RWPE1 (cell line): Measurements from ENCODE around the gene CRYAA.
A peak's percentile ranks its signal among the peaks of the same experiment; 100 is the strongest.

ENCODE experiments used
- CTCF ChIA-PET: fragments of 350-600 bp; sonication (Branson Sonifier 250); formaldehyde crosslinking; extraction: SDS; loops from one replicate; lab custom pipeline; 2021; lab: Yijun Ruan, JAX
- POLR2A ChIA-PET: fragments of 400-600 bp; formaldehyde crosslinking; extraction: SDS; loops from one replicate; lab custom pipeline; 2020; ENCODE audit warnings: antibody characterized with exemption; ENCODE audit not compliant: low non-redundant PET; lab: Yijun Ruan, JAX
- DNase-seq: peaks from one replicate; pipeline ENCODE4 v3.0.0; 2012; ENCODE audit warnings: low spot score
- H3K27ac ChIP-seq: fragments of 450-650 bp; 2 replicates; pipeline ENCODE4 v1.5.1; 2017
- CTCF ChIP-seq: fragments of 450-650 bp; conservative IDR thresholded peaks from 2 replicates; pipeline ENCODE4 v1.5.1; 2017; ENCODE audit warnings: low read depth, mild to moderate bottlenecking

Gene CRYAA

GRCh38 chr21:43188592-43189210 is 19.9 kb downstream of the CRYAA start:
- POLR2A ChIA-PET, result no interaction called here
- no peak for DNase-seq
- peak overlapping the region; percentile 91 for H3K27ac ChIP-seq
- CTCF ChIA-PET, result no interaction called here
- no peak for TF ChIP-seq CTCF

- peak overlapping the region; percentile 91 for H3K27ac ChIP-seq
- ChIA-PET CTCF (no interaction called here), POLR2A (no interaction called here)
- DNase-seq, result no peak
- no peak for TF ChIP-seq CTCF
Measured at GRCh38 chr21:43189936-43190335, 21.1 kb downstream of the CRYAA start.

DNA sequence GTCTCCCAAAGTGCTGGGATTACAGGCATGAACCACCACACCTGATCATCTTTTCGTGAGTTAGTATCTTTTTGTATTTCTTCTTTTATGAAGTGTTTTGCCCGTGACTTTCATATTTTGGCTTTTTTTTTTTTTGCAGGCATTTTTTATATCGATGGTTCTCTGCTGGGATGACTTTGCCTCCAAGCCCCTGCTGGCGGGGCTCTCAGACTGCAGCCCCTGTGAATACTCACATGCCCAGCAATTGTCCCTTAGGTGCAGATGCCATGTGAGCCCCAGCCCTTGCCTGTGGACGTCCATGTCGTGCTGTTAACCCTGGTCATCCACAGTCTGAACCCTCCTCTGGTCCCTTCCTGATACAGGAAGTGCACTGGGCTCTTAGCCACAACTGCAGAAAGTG is 21.7 kb downstream of the CRYAA start:
- TF ChIP-seq CTCF, result no peak
- no peak for DNase-seq
- peak overlapping the region; percentile 49 for H3K27ac ChIP-seq
- CTCF ChIA-PET, result no interaction called here
- POLR2A ChIA-PET, result no interaction called here

GRCh38 chr21:43190951-43191350 is 22.1 kb downstream of the CRYAA start:
- H3K27ac ChIP-seq, result peak overlapping the region; percentile 49
- TF ChIP-seq CTCF, result no peak
- POLR2A ChIA-PET, result no interaction called here
- CTCF ChIA-PET, result no interaction called here
- no peak for DNase-seq

GRCh38 chr21:43191521-43191920 is 22.7 kb downstream of the CRYAA start:
- no peak for TF ChIP-seq CTCF
- CTCF ChIA-PET, result no interaction called here
- POLR2A ChIA-PET, result no interaction called here
- DNase-seq, result no peak
- H3K27ac ChIP-seq, result peak overlapping the region; percentile 49

DNA sequence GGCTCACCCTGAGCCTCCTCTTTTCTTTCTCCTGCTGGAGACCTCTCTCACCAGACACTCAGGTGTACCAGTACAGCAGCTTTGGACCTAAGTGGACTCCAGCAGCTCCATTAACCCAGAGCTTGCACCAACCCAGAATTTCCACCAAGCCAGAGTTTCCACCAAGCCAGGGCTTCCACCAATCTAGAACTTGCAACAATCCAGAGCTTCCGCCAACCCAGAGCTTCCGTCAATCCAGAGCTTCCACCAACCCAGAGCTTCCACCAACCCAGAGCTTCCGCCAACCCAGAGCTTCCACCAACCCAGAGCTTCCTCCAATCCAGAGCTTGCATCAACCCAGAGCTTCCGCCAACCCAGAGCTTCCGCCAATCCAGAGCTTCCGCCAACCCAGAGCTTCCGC is 23.2 kb downstream of the CRYAA start:
- CTCF ChIA-PET, result interaction anchor here (0.6 kb wide), 1 partner anchor 702 kb away, joined by 3 read pairs; no protein-coding TSS in a partner anchor
- POLR2A ChIA-PET, result interaction anchor here (0.6 kb wide), 1 partner anchor 133 kb away, joined by 4 read pairs; no protein-coding TSS in a partner anchor

More for the DNA sequence above, 23.2 kb downstream of the CRYAA start:
- no peak for DNase-seq
- no peak overlapping the region for H3K27ac ChIP-seq
- no peak for TF ChIP-seq CTCF
